Measurements from ENCODE around the gene ELP4.

GRCh38 chr11:31808721-31809540 lies 299.4 kb downstream of the ELP4 start:
- TF ChIP-seq POLR2AphosphoS5 (IDR thresholded peaks at IDR 0.05; ENCODE audit: low read depth, low read length) (no peak), POLR2A (IDR thresholded peaks at IDR 0.05; ENCODE audit: low read depth, low read length) (no peak), TAF1 (IDR thresholded peaks at IDR 0.05; ENCODE audit: low read depth, low read length) (no peak)
